ENCODE data around the gene XPR1. TPM values are rescaled to one million over a fixed set of nuclear protein-coding genes. Genes with fewer than 3 reads are reported as not detected.
A peak's percentile ranks its signal among the peaks of the same experiment; 100 is the strongest.

Gene XPR1
- total and polyA plus RNA-seq, 7 experiments from 2014 or later, result 5.4 to 19.7 (median 15.4) TPM

DNA sequence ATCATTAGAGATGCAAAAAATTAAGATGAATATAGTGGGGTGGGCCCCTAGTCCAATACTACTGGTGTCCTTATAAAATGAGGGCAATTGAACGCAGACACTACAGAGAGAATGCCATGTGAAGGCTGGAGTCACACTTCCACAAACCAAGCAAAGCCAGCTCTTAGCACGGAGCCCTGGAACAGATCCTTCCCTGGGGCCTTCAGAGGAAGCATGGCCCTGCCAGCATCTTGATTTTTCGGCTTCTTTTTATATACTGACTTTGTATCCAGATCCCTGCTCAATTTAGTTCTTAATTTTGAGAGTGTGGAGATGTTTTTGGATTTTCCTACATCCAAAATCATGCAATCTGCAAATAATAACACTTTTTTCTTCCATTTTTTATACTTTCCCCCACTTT, 270.7 kb downstream of the XPR1 start:
- ChIA-PET CTCF (interaction anchor here (0.6 kb wide), 2 partner anchors 15 to 30 kb away, joined by 3 read pairs; no protein-coding TSS in a partner anchor), POLR2A (no interaction called here)
- H3K27ac ChIP-seq (ENCODE audit: low read depth, low read length), result no peak overlapping the region
- peaks cover 0 to 3% (median 0%) of the 10 kb centered on the region in 11 donors for H3K9me3 Mint-ChIP-seq
- H3K9me3 ChIP-seq (ENCODE audit: control insufficient read depth in 2 of 3, low read length in 3 of 3), result no peaks in the 10 kb centered on the region
- H3K27ac Mint-ChIP-seq, result no peak overlapping the region
- intact Hi-C loops (cut with micrococcal nuclease), result no loop called here
- no peaks in the 10 kb centered on the region for H3K4me1 Mint-ChIP-seq
- H3K4me3 Mint-ChIP-seq, result no peak overlapping the region
- no peaks in the 10 kb centered on the region for H3K36me3 ChIP-seq (ENCODE audit: control insufficient read depth in 2 of 3, insufficient read depth in 3 of 3, low read length in 3 of 3)
- no peaks in the 10 kb centered on the region for H3K27me3 ChIP-seq (ENCODE audit: control insufficient read depth in 2 of 2, insufficient read depth in 2 of 2, low read length in 2 of 2)
- peaks cover 0 to 10% (median 5%) of the 10 kb centered on the region in 5 donors for H3K27me3 Mint-ChIP-seq
- DNase-seq (no peak), ATAC-seq (no peak)
- no peaks in the 10 kb centered on the region for H3K36me3 Mint-ChIP-seq
- no peaks in the 10 kb centered on the region for H3K4me1 ChIP-seq (ENCODE audit: control insufficient read depth in 2 of 2, insufficient read depth in 2 of 2, low read length in 2 of 2)
- no peak overlapping the region for H3K4me3 ChIP-seq (ENCODE audit: low read length)

GRCh38 chr1:180905927-180906326, 274.1 kb downstream of the XPR1 start:
- no peak for DNase-seq
- no peak overlapping the region for H3K27ac ChIP-seq (ENCODE audit: low read depth, low read length)
- intact Hi-C loops (cut with micrococcal nuclease), result no loop called here
- Mint-ChIP-seq H3K4me3 (no peak overlapping the region), H3K36me3 (no peaks in the 10 kb centered on the region), H3K27me3 (peaks cover 14 to 25% (median 19%) of the 10 kb centered on the region in 5 donors), H3K4me1 (peaks cover 0 to 12% (median 0%) of the 10 kb centered on the region in 7 donors), H3K9me3 (peaks cover 0 to 3% (median 0%) of the 10 kb centered on the region in 11 donors), H3K27ac (no peak overlapping the region)
- CTCF ChIA-PET, result no interaction called here
- H3K4me3 ChIP-seq (ENCODE audit: low read length), result no peak overlapping the region
- no peaks in the 10 kb centered on the region for H3K27me3 ChIP-seq (ENCODE audit: control insufficient read depth in 2 of 2, insufficient read depth in 2 of 2, low read length in 2 of 2)
- H3K4me1 ChIP-seq (ENCODE audit: control insufficient read depth in 2 of 2, insufficient read depth in 2 of 2, low read length in 2 of 2), result no peaks in the 10 kb centered on the region
- POLR2A ChIA-PET, result no interaction called here
- no peak for ATAC-seq
- H3K36me3 ChIP-seq (ENCODE audit: control insufficient read depth in 2 of 3, insufficient read depth in 3 of 3, low read length in 3 of 3), result no peaks in the 10 kb centered on the region
- no peaks in the 10 kb centered on the region for H3K9me3 ChIP-seq (ENCODE audit: control insufficient read depth in 2 of 3, low read length in 3 of 3)

GRCh38 chr1:180906511-180906910, 274.7 kb downstream of the XPR1 start:
- CTCF ChIA-PET, result no interaction called here
- peak in 1 of 9 donors; percentile 15 for DNase-seq

DNA sequence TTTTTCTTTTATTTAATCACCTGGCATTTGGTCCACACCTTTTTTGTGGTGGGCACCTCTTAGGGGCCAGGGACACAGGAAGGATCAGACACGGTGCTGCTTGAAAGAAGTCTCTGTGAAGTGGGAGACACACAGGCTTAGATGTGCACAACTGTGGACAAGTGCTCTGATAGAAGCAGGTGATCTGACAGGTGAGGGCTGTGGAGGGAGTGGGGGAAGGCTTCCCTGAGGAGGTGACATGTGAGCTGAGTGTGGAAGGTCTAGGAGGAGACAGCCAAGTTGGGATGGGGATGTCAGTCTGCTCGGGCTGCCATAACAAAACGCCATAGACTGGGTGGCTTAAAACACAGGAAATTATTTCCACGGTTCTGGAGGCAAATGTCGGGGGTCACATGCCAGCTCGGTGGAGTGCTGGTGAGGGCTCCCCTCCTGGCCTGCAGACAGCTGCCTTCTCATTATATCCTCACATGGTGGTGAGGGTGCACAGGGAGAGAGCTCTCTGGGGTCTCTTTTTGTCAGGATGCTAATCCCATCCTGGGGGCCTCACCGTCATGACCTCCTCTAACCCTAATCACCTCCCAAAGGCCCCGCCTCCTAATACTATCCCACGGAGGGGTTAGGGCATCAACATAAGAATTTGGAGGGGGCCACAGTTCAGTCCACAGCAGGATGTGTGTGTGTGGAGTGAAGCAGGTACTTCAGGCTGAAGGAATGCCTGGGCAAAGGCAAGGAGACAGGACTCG, 275.7 kb downstream of the XPR1 start:
- ATAC-seq (no peak), DNase-seq (peak in 1 of 9 donors; percentile 17)
- no peaks in the 10 kb centered on the region for H3K36me3 ChIP-seq (ENCODE audit: control insufficient read depth in 2 of 3, insufficient read depth in 3 of 3, low read length in 3 of 3)
- intact Hi-C loops (cut with micrococcal nuclease), result no loop called here
- Mint-ChIP-seq H3K36me3 (no peaks in the 10 kb centered on the region), H3K4me1 (peaks cover 0 to 17% (median 0%) of the 10 kb centered on the region in 7 donors), H3K27ac (no peak overlapping the region), H3K9me3 (peaks cover 0 to 3% (median 0%) of the 10 kb centered on the region in 11 donors), H3K4me3 (no peak overlapping the region), H3K27me3 (peaks cover 19 to 37% (median 26%) of the 10 kb centered on the region in 5 donors)
- H3K4me3 ChIP-seq (ENCODE audit: low read length), result no peak overlapping the region
- ChIA-PET POLR2A (no interaction called here), CTCF (no interaction called here)
- no peaks in the 10 kb centered on the region for H3K4me1 ChIP-seq (ENCODE audit: control insufficient read depth in 2 of 2, insufficient read depth in 2 of 2, low read length in 2 of 2)
- H3K9me3 ChIP-seq (ENCODE audit: control insufficient read depth in 2 of 3, low read length in 3 of 3), result no peaks in the 10 kb centered on the region
- no peaks in the 10 kb centered on the region for H3K27me3 ChIP-seq (ENCODE audit: control insufficient read depth in 2 of 2, insufficient read depth in 2 of 2, low read length in 2 of 2)
- H3K27ac ChIP-seq (ENCODE audit: low read depth, low read length), result no peak overlapping the region

More at GRCh38 chr1:180906511-180906910, 274.7 kb downstream of the XPR1 start:
- intact Hi-C loops (cut with micrococcal nuclease), result no loop called here
- Mint-ChIP-seq H3K9me3 (peaks cover 0 to 3% (median 0%) of the 10 kb centered on the region in 11 donors), H3K4me1 (peaks cover 0 to 13% (median 0%) of the 10 kb centered on the region in 7 donors), H3K27me3 (peaks cover 16 to 31% (median 20%) of the 10 kb centered on the region in 5 donors), H3K4me3 (no peak overlapping the region), H3K36me3 (no peaks in the 10 kb centered on the region), H3K27ac (no peak overlapping the region)
- POLR2A ChIA-PET, result no interaction called here
- Histone ChIP-seq H3K27me3 (ENCODE audit: control insufficient read depth in 2 of 2, insufficient read depth in 2 of 2, low read length in 2 of 2) (no peaks in the 10 kb centered on the region), H3K36me3 (ENCODE audit: control insufficient read depth in 2 of 3, insufficient read depth in 3 of 3, low read length in 3 of 3) (no peaks in the 10 kb centered on the region), H3K4me1 (ENCODE audit: control insufficient read depth in 2 of 2, insufficient read depth in 2 of 2, low read length in 2 of 2) (no peaks in the 10 kb centered on the region), H3K27ac (ENCODE audit: low read depth, low read length) (no peak overlapping the region), H3K4me3 (ENCODE audit: low read length) (no peak overlapping the region), H3K9me3 (ENCODE audit: control insufficient read depth in 2 of 3, low read length in 3 of 3) (no peaks in the 10 kb centered on the region)
- no peak for ATAC-seq

DNA sequence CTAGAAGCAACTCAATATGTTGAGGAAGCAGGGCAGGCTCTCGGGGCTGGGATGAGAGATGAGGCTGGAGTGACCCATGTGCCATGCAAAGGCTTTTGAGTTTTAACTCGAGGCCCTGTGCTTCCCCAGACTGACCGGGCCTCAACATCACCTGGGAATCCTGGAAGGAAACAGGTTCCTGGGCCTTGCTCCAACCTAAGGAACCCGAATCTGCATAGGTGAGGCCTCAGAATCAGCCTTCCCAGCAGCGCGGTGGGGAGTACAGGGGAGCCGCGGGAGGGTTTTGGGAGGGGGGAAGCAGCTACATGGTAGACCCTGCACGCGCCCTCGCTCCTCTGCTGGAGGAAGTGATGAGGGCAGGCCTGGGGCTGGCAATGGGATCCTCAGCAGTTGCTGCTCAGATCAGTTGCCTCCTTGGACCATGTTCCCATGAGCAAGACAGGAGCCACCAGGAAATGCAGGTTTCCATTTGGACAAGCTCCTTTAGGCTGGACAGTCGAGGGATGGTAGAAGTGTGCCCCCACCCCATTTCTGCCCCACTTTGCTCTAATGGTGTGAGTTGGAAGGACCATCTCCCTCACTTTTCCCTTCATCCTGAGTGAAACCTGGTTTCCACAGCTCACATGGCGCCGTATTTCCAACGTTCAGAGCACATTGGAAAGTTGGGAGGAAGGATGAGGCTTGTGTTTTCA, 276.4 kb downstream of the XPR1 start:
- CTCF ChIA-PET, result no interaction called here
- Mint-ChIP-seq H3K27ac (no peak overlapping the region), H3K4me3 (no peak overlapping the region), H3K4me1 (peaks cover 0 to 17% (median 0%) of the 10 kb centered on the region in 7 donors), H3K9me3 (peaks cover 0 to 3% (median 0%) of the 10 kb centered on the region in 11 donors), H3K36me3 (no peaks in the 10 kb centered on the region), H3K27me3 (peaks cover 19 to 37% (median 26%) of the 10 kb centered on the region in 5 donors)
- Histone ChIP-seq H3K27me3 (ENCODE audit: control insufficient read depth in 2 of 2, insufficient read depth in 2 of 2, low read length in 2 of 2) (no peaks in the 10 kb centered on the region), H3K27ac (ENCODE audit: low read depth, low read length) (no peak overlapping the region), H3K9me3 (ENCODE audit: control insufficient read depth in 2 of 3, low read length in 3 of 3) (no peaks in the 10 kb centered on the region), H3K36me3 (ENCODE audit: control insufficient read depth in 2 of 3, insufficient read depth in 3 of 3, low read length in 3 of 3) (no peaks in the 10 kb centered on the region), H3K4me3 (ENCODE audit: low read length) (no peak overlapping the region), H3K4me1 (ENCODE audit: control insufficient read depth in 2 of 2, insufficient read depth in 2 of 2, low read length in 2 of 2) (no peaks in the 10 kb centered on the region)
- no peak for ATAC-seq
- POLR2A ChIA-PET, result no interaction called here
- intact Hi-C loops (cut with micrococcal nuclease), result no loop called here
- DNase-seq, result no peak

DNA sequence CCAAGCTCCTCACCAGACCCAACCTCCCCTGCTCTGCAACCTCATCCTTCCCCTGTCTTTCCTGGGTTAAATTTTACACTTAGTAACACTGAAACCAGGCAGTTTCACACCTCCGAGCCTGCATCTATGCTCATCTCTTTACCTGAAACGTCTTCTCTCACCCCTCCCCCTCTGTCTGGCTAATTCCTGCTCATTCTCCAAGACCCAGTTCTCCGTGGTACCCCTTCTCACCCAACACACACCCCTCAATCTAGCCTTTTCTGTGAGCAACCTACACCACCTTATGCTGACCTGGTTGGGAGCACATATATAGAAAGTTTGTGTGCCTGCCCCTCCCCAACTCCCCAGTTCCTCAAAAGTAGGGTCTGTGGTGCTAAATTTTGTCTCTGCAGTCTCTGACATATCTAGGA, 277.2 kb downstream of the XPR1 start:
- Mint-ChIP-seq H3K36me3 (peaks cover 0 to 3% (median 0%) of the 10 kb centered on the region in 5 donors), H3K27me3 (peaks cover 27 to 44% (median 33%) of the 10 kb centered on the region in 5 donors), H3K4me3 (no peak overlapping the region), H3K27ac (no peak overlapping the region), H3K4me1 (peaks cover 0 to 21% (median 8%) of the 10 kb centered on the region in 7 donors), H3K9me3 (peaks cover 0 to 3% (median 0%) of the 10 kb centered on the region in 11 donors)
- no peaks in the 10 kb centered on the region for H3K36me3 ChIP-seq (ENCODE audit: control insufficient read depth in 2 of 3, insufficient read depth in 3 of 3, low read length in 3 of 3)
- POLR2A ChIA-PET, result no interaction called here
- no peaks in the 10 kb centered on the region for H3K27me3 ChIP-seq (ENCODE audit: control insufficient read depth in 2 of 2, insufficient read depth in 2 of 2, low read length in 2 of 2)
- ATAC-seq (no peak), DNase-seq (peak in 1 of 9 donors; percentile 15)
- CTCF ChIA-PET, result no interaction called here
- no peak overlapping the region for H3K4me3 ChIP-seq (ENCODE audit: low read length)
- H3K27ac ChIP-seq (ENCODE audit: low read depth, low read length), result no peak overlapping the region
- no peaks in the 10 kb centered on the region for H3K9me3 ChIP-seq (ENCODE audit: control insufficient read depth in 2 of 3, low read length in 3 of 3)
- H3K4me1 ChIP-seq (ENCODE audit: control insufficient read depth in 2 of 2, insufficient read depth in 2 of 2, low read length in 2 of 2), result no peaks in the 10 kb centered on the region
- intact Hi-C loops (cut with micrococcal nuclease), result no loop called here

All from naive thymus-derived CD4-positive, alpha-beta T cell (primary cell).